HK-2 (cell line): ENCODE results near the gene EPHA2.
"Not testable (repeated sequence)": the region's sequence is repeated elsewhere in the genome, so short reads cannot be mapped to it uniquely, and the experiment has no call there.

Experiments used
- DNase-seq: peaks from one replicate; pipeline ENCODE4 v3.0.0-alpha.2; 2018; ENCODE audit not compliant: unreplicated experiment

Gene EPHA2

GRCh38 chr1:16183765-16184556 lies 28.1 kb upstream of the EPHA2 start:
- DNase-seq = no peak

GRCh38 chr1:16183179-16183578 lies 27.3 kb upstream of the EPHA2 start:
- DNase-seq = no peak

DNA sequence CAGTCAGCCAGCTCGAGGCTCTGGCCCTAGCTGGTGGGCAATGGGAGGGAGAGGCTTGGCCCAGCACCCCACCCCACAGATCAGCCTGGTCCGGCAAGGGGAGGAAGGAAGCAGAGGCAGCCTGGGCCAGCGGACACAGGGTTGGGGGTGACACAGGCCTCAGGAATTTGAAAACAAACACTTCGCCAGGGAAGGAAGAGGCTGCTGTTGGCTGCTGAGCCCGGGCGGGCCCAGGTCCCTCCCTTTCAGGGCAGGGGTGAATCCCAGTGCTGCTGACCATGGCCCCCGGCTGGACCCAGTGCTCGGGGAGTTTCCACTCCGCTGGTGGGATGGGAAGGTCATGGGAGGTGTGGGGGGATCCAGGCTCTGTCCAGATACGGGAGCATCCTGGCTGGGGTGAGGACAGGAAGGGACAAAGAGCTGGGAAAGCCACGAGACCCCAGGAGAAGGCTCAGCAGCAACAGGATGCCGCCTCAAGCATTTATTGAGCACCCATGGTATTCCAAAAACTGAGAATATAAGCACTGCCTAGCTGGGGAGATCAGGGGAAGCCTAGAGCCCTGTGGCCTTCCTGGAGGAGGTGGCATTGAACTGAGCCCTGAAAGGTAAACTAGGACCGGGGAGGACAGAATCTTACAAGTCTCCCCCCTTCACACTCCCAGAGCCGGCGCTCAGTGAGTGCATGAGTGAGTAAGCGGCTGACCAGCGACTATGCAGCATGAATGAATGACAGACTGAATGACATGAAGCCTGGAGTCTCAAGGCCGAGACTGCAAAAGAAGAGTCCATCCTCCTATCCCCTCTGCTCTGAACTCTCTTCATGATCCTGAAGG lies 26.2 kb upstream of the EPHA2 start:
- DNase-seq = peak; percentile 93

DNA sequence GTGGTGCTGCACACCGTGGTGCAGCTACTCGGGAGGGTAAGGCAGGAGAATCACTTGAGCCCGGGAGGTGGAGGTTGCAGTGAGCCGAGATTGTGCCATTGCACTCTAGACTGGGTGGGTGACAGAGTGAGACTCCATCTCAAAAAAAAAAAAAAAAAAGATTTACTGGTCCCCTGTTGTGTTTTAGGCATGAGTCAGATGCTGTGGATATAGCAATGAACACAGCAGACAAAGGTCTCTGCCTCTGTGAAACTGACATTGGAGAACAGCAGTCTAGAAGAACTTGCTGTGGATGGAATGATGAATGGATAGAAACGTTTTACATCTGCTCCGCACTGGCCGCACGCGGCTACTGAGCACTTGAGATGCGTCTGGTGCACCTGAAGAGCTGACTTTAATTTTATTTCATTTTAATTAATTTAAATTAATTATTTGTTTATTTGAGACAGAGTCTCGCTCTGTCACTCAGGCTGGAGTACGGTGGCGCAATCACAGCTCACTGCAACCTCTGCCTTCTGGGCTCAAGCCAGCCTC lies 24.5 kb upstream of the EPHA2 start:
- no peak for DNase-seq

DNA sequence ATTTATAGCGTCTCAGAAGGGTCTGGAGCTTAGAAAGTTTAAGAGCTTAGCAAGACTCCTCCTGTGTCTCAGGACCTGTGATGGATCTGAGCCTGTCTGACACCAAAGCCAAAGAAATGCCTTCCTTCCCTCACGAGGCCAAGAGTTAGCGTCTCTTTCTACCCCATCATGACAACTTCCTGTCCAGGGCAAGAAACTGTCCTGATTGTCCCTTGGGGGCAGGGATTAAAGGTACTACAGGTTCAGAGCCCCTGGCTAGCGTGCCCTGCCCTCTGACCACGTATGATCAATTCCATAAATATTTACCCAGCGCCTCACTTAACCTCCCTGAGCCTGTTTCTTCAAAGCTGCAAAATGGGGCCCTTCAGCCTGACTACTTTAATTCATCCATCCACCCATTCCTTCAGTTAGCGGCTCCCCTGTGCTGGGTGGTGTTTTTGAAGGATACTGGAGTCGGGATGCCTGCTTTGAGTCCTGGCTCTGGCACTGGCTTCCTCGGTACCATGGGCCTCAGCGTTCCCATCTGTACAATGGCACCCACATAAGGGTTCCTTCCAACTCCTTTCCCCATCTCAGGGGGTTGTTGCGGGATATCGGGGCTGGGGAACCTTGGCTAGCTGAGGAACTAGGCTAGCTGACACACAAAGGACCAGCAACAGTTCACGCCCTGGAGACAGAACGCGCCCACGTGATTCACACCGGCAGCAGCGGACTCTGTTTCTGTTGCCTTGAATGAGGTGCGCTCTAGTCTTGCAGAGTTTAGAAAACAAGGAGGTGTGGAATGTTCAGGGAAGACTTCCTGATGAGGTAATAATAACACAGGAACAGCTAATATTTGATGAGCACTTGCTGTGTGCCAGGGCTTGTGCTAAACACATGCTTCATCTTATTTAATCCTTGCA lies 23.0 kb upstream of the EPHA2 start:
- DNase-seq = no peak

DNA sequence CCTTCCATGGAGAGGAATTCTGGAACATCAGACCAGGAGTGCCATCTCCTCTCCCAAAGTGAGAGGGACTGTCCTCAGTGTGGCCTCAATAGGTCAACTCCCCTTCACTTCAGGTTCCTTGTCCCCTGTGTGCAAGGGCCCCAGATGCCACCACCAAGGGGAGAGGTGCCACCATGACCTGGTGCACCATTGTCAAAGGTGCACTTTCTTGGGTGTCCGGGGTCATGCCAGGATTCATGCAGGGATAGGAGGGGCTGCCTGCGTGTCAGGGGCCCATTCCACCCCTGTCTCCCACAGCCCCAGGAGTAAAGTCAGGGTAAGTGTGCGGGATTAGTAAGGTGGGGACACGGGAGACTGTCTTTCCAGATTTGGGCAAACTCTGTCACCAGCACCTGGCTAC lies 21.4 kb upstream of the EPHA2 start:
- no peak for DNase-seq

- no peak for DNase-seq
Observed at GRCh38 chr1:16176653-16177052, 20.8 kb upstream of the EPHA2 start.

DNA sequence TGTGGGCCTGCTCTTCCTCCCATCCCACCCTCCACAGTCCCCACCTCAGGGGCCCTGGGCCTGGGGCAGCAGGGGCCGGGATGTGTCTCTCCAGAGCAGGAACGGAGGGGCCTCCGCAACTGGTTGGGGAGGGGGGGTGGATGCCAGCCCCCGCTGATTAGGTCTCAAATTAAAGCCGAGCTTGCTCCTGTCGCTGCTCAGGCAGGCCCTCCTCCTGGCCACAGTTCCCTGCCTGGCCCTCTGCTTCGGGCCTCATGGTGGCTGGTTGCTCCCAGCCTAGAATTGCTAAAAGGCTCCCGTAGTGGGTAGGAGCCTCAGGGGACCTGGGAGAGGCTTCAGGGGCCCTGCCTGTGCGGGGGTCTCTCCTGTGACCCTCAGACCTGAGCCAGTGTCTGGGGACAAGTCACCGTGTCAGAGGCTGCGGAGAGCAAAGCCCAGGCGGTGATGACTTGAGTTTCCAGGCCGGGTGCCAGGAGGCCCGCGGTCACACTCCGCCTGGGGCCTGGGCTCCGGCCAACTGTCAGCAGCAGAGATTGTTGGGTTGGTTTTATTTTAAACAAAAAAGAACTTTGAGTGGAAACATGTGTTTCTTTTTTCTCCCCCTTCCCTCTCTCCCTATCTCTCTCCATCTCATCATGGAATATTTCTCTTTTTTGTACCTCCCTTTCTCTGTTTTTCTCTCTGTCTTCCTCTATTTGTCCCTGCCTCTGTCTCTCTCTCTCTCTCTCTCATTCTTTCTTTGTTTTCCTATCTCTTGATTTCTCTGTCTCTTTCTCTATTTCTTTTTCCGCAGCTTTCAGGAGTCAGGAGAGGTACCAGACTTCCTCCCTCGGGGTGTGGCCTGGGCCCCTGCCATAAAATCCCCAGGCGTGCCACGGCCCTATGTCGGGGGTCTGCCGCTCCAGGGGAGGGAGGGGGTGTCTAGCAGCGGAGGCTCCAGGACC lies 20.0 kb upstream of the EPHA2 start:
- peak; percentile 82 for DNase-seq

GRCh38 chr1:16174886-16175598 lies 19.2 kb upstream of the EPHA2 start:
- no peak for DNase-seq

DNA sequence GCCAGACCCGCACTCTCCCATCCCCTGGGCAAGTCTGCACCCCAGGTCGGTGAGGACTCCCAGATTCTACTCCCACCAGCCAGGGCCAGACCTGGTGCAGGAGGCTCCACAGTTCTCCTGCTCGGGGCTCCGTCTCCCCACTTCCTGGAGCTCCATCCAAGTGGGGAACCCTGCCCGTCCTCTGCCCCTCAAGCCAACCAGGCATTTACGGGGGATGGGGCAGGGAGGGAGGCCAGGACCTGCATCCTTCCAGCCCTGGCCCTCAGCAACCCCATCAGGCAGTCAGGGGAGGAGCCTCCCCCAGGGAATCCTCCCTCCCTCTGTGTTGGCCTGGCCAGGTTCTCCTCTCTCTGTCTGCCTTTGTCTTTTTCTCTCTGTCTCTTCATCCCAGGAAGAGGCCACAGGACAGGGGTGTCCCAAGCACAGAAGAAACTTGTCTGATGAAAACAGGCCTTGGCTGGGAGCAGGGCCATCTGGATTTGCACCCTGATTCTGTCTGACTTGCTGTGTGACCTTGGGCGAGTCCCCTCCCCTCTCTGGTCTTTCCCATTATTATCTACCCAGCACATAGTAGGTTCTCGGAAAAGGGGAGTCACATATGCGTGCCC lies 18.5 kb upstream of the EPHA2 start:
- no peak for DNase-seq

GRCh38 chr1:16173447-16174260 lies 17.8 kb upstream of the EPHA2 start:
- peak; percentile 97 for DNase-seq

DNA sequence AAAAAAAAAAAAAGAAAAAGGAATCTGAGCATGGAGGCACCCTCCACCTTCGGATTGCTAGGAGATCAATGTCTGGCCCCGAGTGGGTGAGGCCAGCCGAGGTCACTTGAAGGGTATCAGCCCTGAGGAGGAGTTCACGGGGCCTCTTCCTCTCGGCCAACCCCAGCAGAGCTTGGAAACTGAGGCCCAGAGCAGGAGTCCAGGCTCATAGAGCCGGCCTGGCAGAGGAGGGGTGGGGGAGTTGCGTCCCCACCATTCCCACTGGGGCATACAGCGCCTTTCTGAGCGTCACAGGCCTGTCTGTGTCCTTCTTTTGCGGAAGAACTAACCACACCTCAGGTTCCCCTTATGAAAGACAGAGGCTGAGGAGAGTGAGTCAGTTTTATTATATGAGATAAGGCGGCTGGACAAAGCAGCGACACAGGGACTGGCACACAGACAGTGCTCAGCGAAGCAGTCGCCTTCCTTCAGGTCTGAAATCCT lies 17.1 kb upstream of the EPHA2 start:
- peak; percentile 71 for DNase-seq

GRCh38 chr1:16172218-16172830 lies 16.5 kb upstream of the EPHA2 start:
- no peak for DNase-seq

DNA sequence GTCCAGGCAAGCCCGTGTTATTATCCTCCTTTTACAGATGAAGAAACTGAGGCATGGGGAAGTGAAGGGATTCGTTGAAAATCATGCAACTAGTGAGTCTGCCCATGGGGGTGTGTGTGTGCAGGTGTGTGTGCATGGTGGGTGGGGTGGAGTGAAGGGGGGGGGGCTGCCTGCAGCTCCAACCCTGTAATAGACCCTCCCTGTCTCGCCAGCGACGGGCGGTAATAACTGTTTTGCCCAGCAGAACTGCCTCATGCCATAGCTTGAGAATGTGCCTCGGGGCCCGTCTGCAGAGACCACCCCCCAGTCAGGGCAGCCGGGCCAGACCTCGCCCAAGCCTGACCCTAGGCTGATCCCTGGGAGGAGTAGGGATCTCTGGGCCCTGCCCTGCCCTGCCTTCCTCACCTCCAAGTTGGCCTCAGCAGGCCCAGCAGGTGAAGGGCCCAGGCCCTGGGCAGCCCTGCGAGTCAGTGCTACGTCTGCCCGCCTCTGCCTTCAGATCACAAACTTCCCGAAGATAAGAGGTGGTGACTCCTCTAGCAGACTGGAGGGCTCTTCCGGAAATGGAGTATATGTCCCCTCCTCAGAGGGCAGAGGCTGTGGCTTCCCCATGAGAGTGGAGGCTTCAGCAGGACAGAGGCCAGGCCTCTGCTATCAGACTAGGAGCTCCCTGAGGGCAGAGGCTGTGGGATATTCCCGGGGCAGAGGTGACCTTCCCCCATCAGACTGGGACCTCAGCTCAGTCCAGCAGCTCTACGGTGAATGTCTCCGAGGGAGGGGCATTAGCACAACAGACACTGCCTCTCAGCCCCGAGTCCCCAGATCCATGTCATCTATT lies 15.7 kb upstream of the EPHA2 start:
- no peak for DNase-seq

DNA sequence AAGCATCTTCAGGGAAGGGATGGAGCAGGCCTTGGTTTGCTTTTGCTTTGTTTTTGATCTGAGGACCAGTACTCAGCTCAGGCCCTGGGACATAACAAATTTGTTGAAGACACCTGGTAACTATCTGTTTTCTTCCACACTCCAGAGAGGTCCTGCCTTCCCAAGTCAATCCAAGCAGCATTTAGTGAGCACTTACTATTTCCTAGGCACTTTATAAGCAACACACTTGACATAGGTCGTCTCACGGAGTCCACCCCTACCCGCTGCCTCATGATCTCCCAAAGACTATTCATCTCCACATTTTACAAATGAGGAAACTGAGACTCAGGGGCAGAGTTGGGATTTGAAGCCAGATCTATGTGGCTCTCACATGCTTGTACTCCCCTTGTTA lies 14.4 kb upstream of the EPHA2 start:
- DNase-seq = no peak

DNA sequence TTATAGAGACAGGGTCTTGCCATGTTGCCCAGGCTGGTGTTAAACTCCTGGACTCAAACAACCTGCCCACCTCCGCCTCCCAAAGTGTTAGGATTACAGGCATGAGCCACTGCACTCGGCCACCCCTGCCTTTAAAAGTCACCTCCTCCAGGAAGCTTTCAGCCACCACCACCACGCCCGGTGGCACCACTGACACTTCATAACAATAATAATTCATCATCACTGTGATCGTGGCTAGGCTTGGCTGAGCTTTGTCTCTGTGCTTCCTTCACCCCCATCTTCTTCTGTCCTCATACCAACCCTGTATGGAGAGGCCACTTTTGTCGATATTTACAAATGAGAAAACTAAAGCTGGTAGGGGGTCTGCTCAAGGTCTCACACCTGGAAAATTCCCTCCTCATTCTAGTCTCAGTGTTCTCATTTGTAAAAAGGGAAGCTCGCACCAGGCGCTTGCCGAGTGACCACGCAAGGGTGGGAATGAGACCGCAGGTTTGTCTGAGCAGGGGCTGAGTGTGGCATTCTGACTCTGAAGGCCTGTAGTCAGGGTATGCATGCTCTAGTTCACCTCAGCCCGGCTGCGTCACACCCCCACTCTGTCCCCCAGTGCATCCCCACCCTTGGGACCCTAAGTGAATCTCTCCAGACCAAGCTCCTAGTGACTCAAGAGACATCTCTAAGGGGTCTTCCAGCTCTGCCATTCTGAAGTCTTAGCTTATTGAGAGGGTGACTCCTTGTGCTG lies 12.9 kb upstream of the EPHA2 start:
- DNase-seq = no peak

DNA sequence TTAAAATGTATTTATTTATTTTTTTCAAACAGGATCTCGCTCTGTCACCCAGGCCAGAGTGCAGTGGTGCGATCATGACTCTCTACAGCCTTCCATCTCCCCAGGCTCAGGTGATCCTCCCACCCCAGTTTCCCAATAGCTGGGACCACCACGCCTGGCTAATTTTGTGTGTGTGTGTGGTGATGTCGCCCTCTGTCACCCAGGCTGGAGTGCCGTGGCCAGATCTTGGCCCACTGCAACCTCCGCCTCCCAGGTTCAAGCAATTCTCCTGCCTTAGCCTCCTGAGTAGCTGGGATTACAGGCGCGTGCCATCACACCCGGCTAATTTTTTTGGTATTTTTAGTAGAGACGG lies 12.3 kb upstream of the EPHA2 start:
- DNase-seq = not testable (repeated sequence)
